HFF-Myc (cell line): ENCODE data around the gene MINDY3.
"Not testable (repeated sequence)": the region's sequence is repeated elsewhere in the genome, so short reads cannot be mapped to it uniquely, and the experiment has no call there.

ENCODE experiments used
- DNase-seq: peaks from one replicate; pipeline ENCODE4 v3.0.0-alpha.2; 2011; ENCODE audit warnings: low read depth; ENCODE audit errors: extremely low read depth
- H3K4me3 ChIP-seq: replicated peaks from 2 replicates; pipeline ENCODE4 v1.5.1; 2011; ENCODE audit warnings: low read depth, mild to moderate bottlenecking, control low read depth, low read length
- TF ChIP-seq, protein P1 (sequence below): IDR thresholded peaks from 2 replicates; pipeline ENCODE4 v1.5.1; 2012; ENCODE audit warnings: mild to moderate bottlenecking, low read depth, low read length, control low read depth; ENCODE audit errors: missing control alignments

Gene MINDY3

DNA sequence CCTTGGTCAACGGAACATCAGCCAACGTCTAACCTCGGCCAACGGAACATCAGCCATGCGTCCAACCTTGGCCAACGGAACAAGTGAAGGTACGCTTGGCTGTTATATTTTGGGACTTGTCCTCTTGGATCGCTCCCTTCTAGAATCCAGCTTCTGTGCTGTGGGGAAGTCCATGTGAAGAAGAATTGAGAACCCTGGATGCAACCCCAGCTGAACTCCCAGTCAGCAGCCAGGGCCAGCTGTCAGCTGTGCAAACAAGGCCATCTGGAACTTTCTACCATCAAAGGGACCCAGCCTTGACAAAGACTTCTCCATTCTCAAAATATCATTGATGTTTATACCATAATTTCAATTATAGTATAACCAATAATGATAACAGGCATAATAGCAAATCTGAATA is 97.3 kb downstream of the MINDY3 start:
- DNase-seq, result no peak
- TF ChIP-seq, protein P1, sequence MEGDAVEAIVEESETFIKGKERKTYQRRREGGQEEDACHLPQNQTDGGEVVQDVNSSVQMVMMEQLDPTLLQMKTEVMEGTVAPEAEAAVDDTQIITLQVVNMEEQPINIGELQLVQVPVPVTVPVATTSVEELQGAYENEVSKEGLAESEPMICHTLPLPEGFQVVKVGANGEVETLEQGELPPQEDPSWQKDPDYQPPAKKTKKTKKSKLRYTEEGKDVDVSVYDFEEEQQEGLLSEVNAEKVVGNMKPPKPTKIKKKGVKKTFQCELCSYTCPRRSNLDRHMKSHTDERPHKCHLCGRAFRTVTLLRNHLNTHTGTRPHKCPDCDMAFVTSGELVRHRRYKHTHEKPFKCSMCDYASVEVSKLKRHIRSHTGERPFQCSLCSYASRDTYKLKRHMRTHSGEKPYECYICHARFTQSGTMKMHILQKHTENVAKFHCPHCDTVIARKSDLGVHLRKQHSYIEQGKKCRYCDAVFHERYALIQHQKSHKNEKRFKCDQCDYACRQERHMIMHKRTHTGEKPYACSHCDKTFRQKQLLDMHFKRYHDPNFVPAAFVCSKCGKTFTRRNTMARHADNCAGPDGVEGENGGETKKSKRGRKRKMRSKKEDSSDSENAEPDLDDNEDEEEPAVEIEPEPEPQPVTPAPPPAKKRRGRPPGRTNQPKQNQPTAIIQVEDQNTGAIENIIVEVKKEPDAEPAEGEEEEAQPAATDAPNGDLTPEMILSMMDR, result no peak
- H3K4me3 ChIP-seq, result no peak overlapping the region

DNA sequence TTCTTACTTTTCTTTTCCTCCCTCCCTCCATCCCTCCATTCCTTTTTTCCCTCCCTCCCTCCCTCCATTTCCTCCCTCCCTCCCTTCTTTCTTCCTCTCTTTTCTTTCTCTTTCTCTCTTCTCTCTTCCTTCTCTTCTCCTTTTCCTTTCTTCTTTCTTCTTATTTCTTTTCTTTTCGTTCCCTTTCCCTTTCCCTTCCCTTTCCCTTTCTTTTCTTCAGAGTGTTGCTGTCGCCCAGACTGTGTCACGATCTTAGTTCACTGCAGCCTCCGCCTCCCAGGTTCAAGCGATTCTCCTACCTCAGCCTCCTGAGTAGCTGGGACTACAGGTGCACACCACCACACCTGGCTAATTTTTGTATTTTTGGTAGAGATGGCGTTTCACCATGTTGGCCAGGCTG is 98.1 kb downstream of the MINDY3 start:
- not testable (repeated sequence) for DNase-seq

DNA sequence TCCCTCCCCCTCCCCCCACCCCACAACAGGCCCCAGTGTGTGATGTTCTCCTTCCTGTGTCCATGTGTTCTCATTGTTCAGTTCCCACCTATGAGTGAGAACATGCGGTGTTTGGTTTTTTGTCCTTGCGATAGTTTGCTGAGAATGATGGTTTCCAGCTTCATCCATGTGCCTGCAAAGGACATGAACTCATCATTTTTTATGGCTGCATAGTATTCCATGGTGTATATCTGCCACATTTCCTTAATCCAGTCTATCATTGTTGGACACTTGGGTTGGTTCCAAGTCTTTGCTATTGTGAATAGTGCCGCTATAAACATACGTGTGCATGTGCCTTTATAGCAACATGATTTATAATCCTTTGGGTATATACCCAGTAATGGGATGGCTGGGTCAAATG is 99.1 kb downstream of the MINDY3 start:
- DNase-seq, H3K4me3 ChIP-seq: not testable (repeated sequence)

More for the DNA sequence above, 98.1 kb downstream of the MINDY3 start:
- H3K4me3 ChIP-seq, result not testable (repeated sequence)

DNA sequence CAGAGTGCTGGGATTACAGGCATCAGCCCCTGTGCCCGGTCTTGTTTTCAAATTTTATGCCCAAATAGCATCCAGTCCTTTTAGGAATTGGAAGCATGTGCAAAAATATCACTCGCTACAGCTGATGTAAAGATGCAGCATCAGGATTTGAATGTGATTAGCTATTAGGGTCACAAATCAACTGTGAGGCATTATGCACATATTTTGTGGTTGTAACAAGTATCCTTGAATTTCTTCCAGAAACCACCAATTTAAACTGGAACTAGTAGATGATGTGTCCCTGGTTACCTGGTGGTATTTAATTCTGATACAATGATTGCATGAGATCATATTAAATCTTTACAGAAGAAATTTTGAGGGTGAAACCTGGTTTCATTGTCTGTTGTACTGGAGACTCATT is 99.6 kb downstream of the MINDY3 start:
- DNase-seq, result no peak
- TF ChIP-seq, protein P1, result no peak
- no peak overlapping the region for H3K4me3 ChIP-seq

DNA sequence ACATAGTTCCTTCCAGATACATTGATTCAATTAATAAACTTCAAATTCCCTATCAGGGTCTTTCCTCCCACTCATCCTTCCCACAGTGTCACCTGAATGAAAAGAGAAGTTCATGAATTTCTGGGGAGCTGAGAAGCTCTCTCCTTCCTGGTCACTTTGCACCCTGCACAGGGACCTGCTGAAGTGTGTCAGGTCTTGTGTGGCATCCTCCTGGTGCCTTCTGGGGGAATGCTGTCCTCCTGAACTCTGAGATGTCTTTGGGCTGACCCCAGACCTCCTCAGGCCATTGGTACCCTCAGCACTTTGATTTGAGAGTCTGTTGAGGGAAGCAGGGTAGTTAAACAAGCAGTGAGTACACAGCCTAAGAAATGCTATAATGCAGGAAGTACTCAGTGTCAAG is 101.0 kb downstream of the MINDY3 start:
- TF ChIP-seq, protein P1, result no peak
- no peak overlapping the region for H3K4me3 ChIP-seq
- DNase-seq, result no peak

DNA sequence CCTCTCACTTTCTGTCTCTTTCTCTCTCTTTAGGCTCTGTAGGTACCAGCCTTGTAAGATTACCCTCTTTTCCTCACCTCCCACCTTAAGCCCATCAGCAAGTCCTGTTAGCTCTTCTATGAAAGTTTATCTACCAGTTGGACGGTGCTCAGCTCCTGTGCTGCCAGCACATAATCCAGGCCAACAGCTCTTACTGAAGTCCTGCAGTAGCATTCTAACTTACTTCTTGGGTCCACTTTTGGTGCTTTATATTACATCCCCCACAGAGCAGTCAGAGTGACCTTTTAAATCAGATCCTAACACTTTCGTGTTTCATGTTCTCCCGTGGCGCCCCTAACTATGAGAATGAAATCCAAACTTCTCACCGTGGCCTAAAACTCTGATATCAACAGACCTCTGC is 101.7 kb downstream of the MINDY3 start:
- DNase-seq, result no peak
- TF ChIP-seq, protein P1, result no peak
- no peak overlapping the region for H3K4me3 ChIP-seq

DNA sequence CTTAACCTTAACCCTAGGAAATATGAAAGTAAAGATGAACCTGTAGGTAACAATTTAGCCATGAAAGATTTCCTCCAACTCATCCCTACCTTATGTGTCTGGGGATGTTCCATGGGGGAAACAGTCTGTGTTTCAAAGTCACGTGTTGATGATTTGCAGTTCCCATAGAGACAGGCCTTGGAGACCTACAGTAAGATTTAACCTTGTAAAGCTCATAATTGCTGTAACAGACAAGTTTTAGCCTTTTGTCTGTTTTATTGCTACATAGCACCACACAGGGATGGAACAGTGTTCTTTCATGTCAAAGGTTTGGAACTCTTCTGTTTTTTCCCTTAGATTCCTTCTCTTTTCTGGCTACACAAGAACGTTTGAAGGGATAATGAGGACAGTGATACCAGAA is 105.4 kb downstream of the MINDY3 start:
- no peak for DNase-seq
- no peak overlapping the region for H3K4me3 ChIP-seq
- TF ChIP-seq, protein P1, result no peak

DNA sequence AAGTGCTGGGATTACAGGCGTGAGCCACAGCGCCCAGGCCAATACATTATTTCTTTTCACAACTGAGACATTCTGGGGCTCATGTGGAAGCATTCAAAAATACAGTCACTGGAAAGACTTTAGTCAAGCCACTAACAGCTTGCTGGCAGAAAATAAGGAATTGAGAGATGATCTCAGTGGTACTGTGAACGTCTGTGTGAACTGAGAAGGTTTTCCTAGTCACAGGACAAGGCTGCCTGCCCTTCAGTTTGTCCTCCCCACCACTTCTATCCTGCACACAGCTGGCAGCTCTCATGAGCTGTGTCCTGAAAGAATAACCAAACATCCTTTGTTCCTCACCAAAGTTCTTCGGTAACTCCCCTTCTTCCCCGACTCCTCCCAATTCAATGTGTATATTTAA is 109.3 kb downstream of the MINDY3 start:
- no peak for DNase-seq
- TF ChIP-seq, protein P1, result no peak

More for the DNA sequence above, 109.3 kb downstream of the MINDY3 start:
- no peak overlapping the region for H3K4me3 ChIP-seq
